Small intestine (tissue), 7 donors: ENCODE results near the gene TCF15. TPM values are rescaled to one million over a fixed set of nuclear protein-coding genes. Genes with fewer than 3 reads are reported as not detected.

Source experiments
- DNase-seq, 2 donors: peaks; one replicate each; pipeline versions ENCODE4 v3.0.0 to v3.0.0-alpha.2; 2013
- FAIRE-seq: peaks from 2 replicates; lab custom pipeline; 2012; peaks lifted over from hg19 to GRCh38; lab: Jason Lieb, UNC
- H3K27ac ChIP-seq, 3 donors: one replicate each; pipeline ENCODE4 v1.5.1; 2013; ENCODE audit warnings: low read length in 2 of 3, mild to moderate bottlenecking in 2 of 3, control low read depth in 1 of 3, inconsistent platforms in 1 of 3, low read depth in 1 of 3, moderate library complexity in 1 of 3
- H3K27me3 ChIP-seq, 3 donors: one replicate each; pipeline ENCODE4 v1.6.1; 2013; ENCODE audit warnings: low read length in 3 of 3, inconsistent platforms in 1 of 3; ENCODE audit not compliant: control insufficient read depth in 3 of 3, insufficient read depth in 3 of 3
- H3K36me3 ChIP-seq, 3 donors: one replicate each; pipeline ENCODE4 v1.6.1; 2013; ENCODE audit warnings: low read length in 3 of 3, inconsistent platforms in 1 of 3, low read depth in 1 of 3, mild to moderate bottlenecking in 1 of 3, moderate library complexity in 1 of 3; ENCODE audit not compliant: control insufficient read depth in 3 of 3, insufficient read depth in 2 of 3
- H3K4me1 ChIP-seq, 3 donors: one replicate each; pipeline ENCODE4 v1.6.1; 2013; ENCODE audit warnings: low read length in 2 of 3, inconsistent platforms in 1 of 3, low read depth in 1 of 3, mild to moderate bottlenecking in 1 of 3, moderate library complexity in 1 of 3; ENCODE audit not compliant: control insufficient read depth in 3 of 3, insufficient read depth in 2 of 3
- H3K4me3 ChIP-seq, 3 donors: one replicate each; pipeline ENCODE4 v1.5.1; 2013; ENCODE audit warnings: low read length in 3 of 3, control low read depth in 1 of 3, inconsistent platforms in 1 of 3, low read depth in 1 of 3, mild to moderate bottlenecking in 1 of 3, moderate library complexity in 1 of 3
- H3K9me3 ChIP-seq, 2 donors: one replicate each; pipeline ENCODE4 v1.6.1; 2013; ENCODE audit warnings: low read depth in 1 of 2, low read length in 1 of 2; ENCODE audit not compliant: control insufficient read depth in 2 of 2, insufficient read depth in 1 of 2
- WGBS, 3 donors: extraction: QIAGEN DNeasy Blood & Tissue Kit; methylation state at CpG; one replicate each; pipeline ENCODE4 v1.1.7; 2013; 5-methylcytosine and 5-hydroxymethylcytosine counted together
- polyA plus RNA-seq, 4 donors: library from polyadenylated mRNA; stranded (reverse) in 3 of 4; unstranded in 1 of 4; fragments of 200-250 nt in 3 of 4; fragments of 120-200 nt in 1 of 4; gene quantifications; one replicate each; pipeline versions ENCODE4 v1.2.1 to v1.2.3, GENCODE V29; 2013
- donor health status: healthy with polysubstance abuse.
- donor health status: control.
- donor health status: control.
- donor health status: Bipolar disorder and iron deficiency.
- donor health status: healthy.

The TCF15 gene
- polyA plus RNA-seq, 4 donors = 0.21 to 0.37 TPM; not detected in 2

GRCh38 chr20:623704-624103 is 13.6 kb upstream of the TCF15 start:
- FAIRE-seq = no peak
- WGBS, 3 donors = 53 to 63% (median 58%) methylated on average over 4 of the region's 4 CpGs

GRCh38 chr20:623021-623420 is 12.9 kb upstream of the TCF15 start:
- peaks cover 0 to 3% of the 10 kb centered on the region in 2 donors for H3K9me3 ChIP-seq
- H3K27me3 ChIP-seq = peaks cover 0 to 17% (median 8%) of the 10 kb centered on the region in 3 donors
- FAIRE-seq = no peak
- DNase-seq = no peak
- 8 to 23% (median 16%) methylated on average over 4 of the region's 4 CpGs for WGBS, 3 donors
- no peak overlapping the region for H3K4me3 ChIP-seq
- H3K36me3 ChIP-seq = no peaks in the 10 kb centered on the region
- no peak overlapping the region for H3K27ac ChIP-seq
- no peaks in the 10 kb centered on the region for H3K4me1 ChIP-seq

More at GRCh38 chr20:623704-624103, 13.6 kb upstream of the TCF15 start:
- no peak for DNase-seq
- Histone ChIP-seq H3K9me3 (no peaks in the 10 kb centered on the region), H3K27me3 (peaks cover 0 to 19% (median 5%) of the 10 kb centered on the region in 3 donors), H3K36me3 (no peaks in the 10 kb centered on the region), H3K4me3 (no peak overlapping the region), H3K4me1 (no peaks in the 10 kb centered on the region), H3K27ac (no peak overlapping the region)

GRCh38 chr20:622161-622560 is 12.1 kb upstream of the TCF15 start:
- 66 to 69% (median 69%) methylated on average over 7 of the region's 7 CpGs for WGBS, 3 donors
- peaks cover 0 to 6% of the 10 kb centered on the region in 2 donors for H3K9me3 ChIP-seq
- H3K36me3 ChIP-seq = no peaks in the 10 kb centered on the region
- no peaks in the 10 kb centered on the region for H3K4me1 ChIP-seq
- DNase-seq = no peak
- no peak overlapping the region for H3K4me3 ChIP-seq
- peaks cover 0 to 17% (median 12%) of the 10 kb centered on the region in 3 donors for H3K27me3 ChIP-seq
- H3K27ac ChIP-seq = no peak overlapping the region
- FAIRE-seq = no peak

GRCh38 chr20:621125-621756 is 11.1 kb upstream of the TCF15 start:
- Histone ChIP-seq H3K4me1 (no peaks in the 10 kb centered on the region), H3K27ac (no peak overlapping the region), H3K36me3 (no peaks in the 10 kb centered on the region), H3K4me3 (no peak overlapping the region), H3K9me3 (peaks cover 0 to 6% of the 10 kb centered on the region in 2 donors), H3K27me3 (peaks cover 0 to 15% (median 9%) of the 10 kb centered on the region in 3 donors)
- FAIRE-seq = no peak
- WGBS, 3 donors = 39 to 52% (median 49%) methylated on average over 5 of the region's 5 CpGs
- DNase-seq = no peak

GRCh38 chr20:620246-620645 is 10.1 kb upstream of the TCF15 start:
- FAIRE-seq = no peak
- H3K36me3 ChIP-seq = no peaks in the 10 kb centered on the region
- peaks cover 0 to 15% (median 9%) of the 10 kb centered on the region in 3 donors for H3K27me3 ChIP-seq
- no peak for DNase-seq
- no peaks in the 10 kb centered on the region for H3K4me1 ChIP-seq
- peaks cover 0 to 6% of the 10 kb centered on the region in 2 donors for H3K9me3 ChIP-seq
- H3K27ac ChIP-seq = no peak overlapping the region
- H3K4me3 ChIP-seq = no peak overlapping the region
- WGBS, 3 donors = 45 to 63% (median 46%) methylated on average over 7 of the region's 7 CpGs

GRCh38 chr20:618980-619379 is 8.9 kb upstream of the TCF15 start:
- WGBS, 3 donors = 49 to 68% (median 57%) methylated on average over 5 of the region's 5 CpGs

GRCh38 chr20:617934-618690 is 8.0 kb upstream of the TCF15 start:
- no peak for DNase-seq
- H3K27me3 ChIP-seq = peaks cover 0 to 15% (median 11%) of the 10 kb centered on the region in 3 donors
- whole genome bisulfite sequencing, 3 donors = 65 to 88% (median 81%) methylated on average over 4 of the region's 4 CpGs
- H3K4me3 ChIP-seq = no peak overlapping the region
- no peaks in the 10 kb centered on the region for H3K36me3 ChIP-seq
- no peak overlapping the region for H3K27ac ChIP-seq
- no peaks in the 10 kb centered on the region for H3K4me1 ChIP-seq
- peaks cover 0 to 6% of the 10 kb centered on the region in 2 donors for H3K9me3 ChIP-seq
- no peak for FAIRE-seq

More at GRCh38 chr20:618980-619379, 8.9 kb upstream of the TCF15 start:
- peaks cover 0 to 11% (median 10%) of the 10 kb centered on the region in 3 donors for H3K27me3 ChIP-seq
- H3K36me3 ChIP-seq = no peaks in the 10 kb centered on the region
- peaks cover 0 to 6% of the 10 kb centered on the region in 2 donors for H3K9me3 ChIP-seq
- H3K27ac ChIP-seq = no peak overlapping the region
- no peaks in the 10 kb centered on the region for H3K4me1 ChIP-seq
- no peak overlapping the region for H3K4me3 ChIP-seq
- FAIRE-seq = no peak
- no peak for DNase-seq

- Histone ChIP-seq H3K4me3 (no peak overlapping the region), H3K27ac (no peak overlapping the region), H3K27me3 (peaks cover 3 to 36% (median 16%) of the 10 kb centered on the region in 3 donors), H3K9me3 (peaks cover 0 to 6% of the 10 kb centered on the region in 2 donors), H3K36me3 (no peaks in the 10 kb centered on the region), H3K4me1 (no peaks in the 10 kb centered on the region)
- 55 to 79% (median 73%) methylated on average over 4 of the region's 4 CpGs for WGBS, 3 donors
- FAIRE-seq = no peak
- no peak for DNase-seq
Observed at GRCh38 chr20:615514-615913, 5.4 kb upstream of the TCF15 start.
